GM12891 (cell line): ENCODE results near the gene RNF208.

ENCODE experiments used
- PAX5 ChIP-seq: IDR thresholded peaks from 2 replicates; pipeline ENCODE4 v1.6.1; 2011; ENCODE audit warnings: low read length, moderate library complexity, mild to moderate bottlenecking; ENCODE audit not compliant: insufficient read depth, severe bottlenecking
- POLR2A ChIP-seq: IDR thresholded peaks from 2 replicates; pipeline ENCODE4 v1.6.1; 2011; ENCODE audit warnings: low read depth, low read length, control low read depth
- POLR2AphosphoS5 ChIP-seq: IDR thresholded peaks from 2 replicates; pipeline ENCODE4 v1.6.1; 2011; ENCODE audit warnings: low read depth, low read length, control low read depth
- SPI1 ChIP-seq: IDR thresholded peaks from 2 replicates; pipeline ENCODE4 v1.6.1; 2011; ENCODE audit warnings: low read depth, low read length, control low read depth
- TAF1 ChIP-seq: IDR thresholded peaks from 2 replicates; pipeline ENCODE4 v1.6.1; 2011; ENCODE audit warnings: low read depth, low read length, control low read depth

GRCh38 chr9:137173796-137174664, 48.0 kb downstream of the RNF208 start:
- TF ChIP-seq POLR2A (no peak), PAX5 (no peak), SPI1 (no peak), POLR2AphosphoS5 (no peak), TAF1 (no peak)
